Measurements from ENCODE around the gene CELA1. TPM values are rescaled to one million over a fixed set of nuclear protein-coding genes. Genes with fewer than 3 reads are reported as not detected.

The CELA1 gene
- total and polyA plus RNA-seq, 2 of the 13 experiments (the other 11 are each of a cell fraction or from before 2014, with no cell fraction given): not detected

DNA sequence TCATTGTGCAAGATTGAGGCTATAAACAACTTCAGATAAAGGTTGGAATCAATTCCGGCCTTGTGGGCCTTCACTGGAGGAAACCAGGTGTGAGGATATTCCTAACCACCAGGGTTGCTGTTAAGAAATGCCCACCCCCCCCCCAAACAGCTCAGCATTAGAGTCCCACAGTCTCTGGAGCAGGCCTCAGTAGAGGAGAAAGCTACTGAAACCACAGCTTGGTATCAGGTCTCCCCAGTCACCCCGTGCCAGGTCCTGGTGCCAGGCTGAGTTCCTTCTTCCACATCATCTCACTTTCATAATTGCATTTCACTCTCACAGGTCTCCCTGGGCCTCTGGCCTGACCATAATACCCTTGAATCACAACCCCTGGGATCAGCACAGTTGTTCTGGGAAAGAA is 32.3 kb upstream of the CELA1 start:
- intact Hi-C loops (cut with micrococcal nuclease; ENCODE audit: unreplicated experiment): no loop called here
- FAIRE-seq (no peak), ATAC-seq (no peak), DNase-seq (ENCODE audit: low spot score) (no peak)
- ChIA-PET CTCF (ENCODE audit: low intra/inter-chr PET ratio, low total read pairs) (no interaction called here), POLR2A (no interaction called here)
- H3K9me3 ChIP-seq (ENCODE audit: low read length): no peaks in the 10 kb centered on the region
- in situ Hi-C loops (cut with HindIII; ENCODE audit: extremely low pct_ligation_motif_present, low pct_unique_long_range_greater_than_20kb): no loop called here
- H3K9ac ChIP-seq (ENCODE audit: insufficient read depth, low read depth, low read length): no peak overlapping the region
- no peak overlapping the region for H3K4me3 ChIP-seq (replicated peaks in 1 of 3; ENCODE audit: insufficient read depth in 1 of 3, low read depth in 2 of 3, low read length in 3 of 3)
- no peaks in the 10 kb centered on the region for H3K4me1 ChIP-seq (ENCODE audit: insufficient read depth, low read length)
- BruUV-seq (replicated peaks): no TSS peak
- H3K27ac ChIP-seq (ENCODE audit: extremely low read length, insufficient read depth, low read length): no peak overlapping the region
- 0 out of 2 replicates have a peak, but pooled peaks cover 2% of the 10 kb centered on the region for H4K20me1 ChIP-seq (ENCODE audit: insufficient read depth, low read length)
- H2AFZ ChIP-seq (ENCODE audit: low read length): no peak overlapping the region
- no peak overlapping the region for H3K4me2 ChIP-seq (ENCODE audit: low read depth, low read length)
- no peaks in the 10 kb centered on the region; a peak in 1 of 5 replicates for H3K27me3 ChIP-seq (ENCODE audit: control insufficient read depth in 1 of 2, insufficient read depth in 2 of 2, low read length in 2 of 2)
- no peaks in the 10 kb centered on the region for H3K79me2 ChIP-seq (ENCODE audit: insufficient read depth, low read length)
- no peaks in the 10 kb centered on the region for H3K36me3 ChIP-seq (replicated peaks in 1 of 2; ENCODE audit: control insufficient read depth in 1 of 2, insufficient read depth in 2 of 2, low read length in 2 of 2)
- 83% methylated on average over 1 of the region's 2 CpGs for WGBS (ENCODE audit: low lambda C conversion rate)
- TF ChIP-seq POLR2AphosphoS5 (IDR thresholded peaks at IDR 0.05; ENCODE audit: low read depth, low read length) (no peak), ZBTB49 (CRISPR knock-in tag; IDR thresholded peaks at IDR 0.05; ENCODE audit: borderline replicate concordance) (no peak), HNF1B (CRISPR knock-in tag; IDR thresholded peaks at IDR 0.05) (no peak), ZSCAN12 (CRISPR knock-in tag; IDR thresholded peaks at IDR 0.05) (no peak), ZNF124 (CRISPR knock-in tag; IDR thresholded peaks at IDR 0.05) (no peak), ZNF383 (CRISPR knock-in tag; IDR thresholded peaks at IDR 0.05; ENCODE audit: borderline replicate concordance) (no peak), PLRG1 (conservative IDR thresholded peaks at IDR 0.05) (no peak), CEBPZ (IDR thresholded peaks at IDR 0.05; ENCODE audit: low read length) (no peak), GPBP1L1 (CRISPR knock-in tag; IDR thresholded peaks at IDR 0.05) (no peak), MTA3 (CRISPR knock-in tag; IDR thresholded peaks at IDR 0.05) (no peak), NR2F6 (IDR thresholded peaks at IDR 0.05) (no peak), NR2F6 (CRISPR knock-in tag; IDR thresholded peaks at IDR 0.05) (no peak)
- TF ChIP-seq, protein P1, sequence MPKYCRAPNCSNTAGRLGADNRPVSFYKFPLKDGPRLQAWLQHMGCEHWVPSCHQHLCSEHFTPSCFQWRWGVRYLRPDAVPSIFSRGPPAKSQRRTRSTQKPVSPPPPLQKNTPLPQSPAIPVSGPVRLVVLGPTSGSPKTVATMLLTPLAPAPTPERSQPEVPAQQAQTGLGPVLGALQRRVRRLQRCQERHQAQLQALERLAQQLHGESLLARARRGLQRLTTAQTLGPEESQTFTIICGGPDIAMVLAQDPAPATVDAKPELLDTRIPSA (CRISPR knock-in tag; IDR thresholded peaks at IDR 0.05; ENCODE audit: borderline replicate concordance): no peak

All from HepG2 (cell line).